PC-9 (cell line): ENCODE results near the gene SNX11.

Experiments
- CTCF ChIP-seq: fragments of 200-600 bp; sonication (generic); conservative IDR thresholded peaks from 2 replicates; pipeline ENCODE4 v1.6.1; 2017; ENCODE audit warnings: mixed run types, antibody characterized with exemption, mild to moderate bottlenecking, moderate library complexity
- EZH2 ChIP-seq: fragments of 200-600 bp; sonication (generic); IDR thresholded peaks from 2 replicates; pipeline ENCODE4 v1.8.0; 2017; ENCODE audit warnings: antibody characterized with exemption, low read depth

GRCh38 chr17:48067245-48067644 lies 40.3 kb upstream of the SNX11 start:
- no peak for TF ChIP-seq EZH2
- no peak for TF ChIP-seq CTCF
